GM19239 (cell line): ENCODE measurements around the gene E2F4.

ENCODE experiments used
- DNase-seq: peaks from one replicate; pipeline ENCODE4 v3.0.0; 2011; ENCODE audit warnings: low spot score; ENCODE audit not compliant: insufficient read length
- FAIRE-seq: peaks from 2 replicates; lab custom pipeline; 2011; peaks lifted over from hg19 to GRCh38; lab: Jason Lieb, UNC

Gene E2F4

GRCh38 chr16:67157106-67157748, 34.7 kb upstream of the E2F4 start:
- DNase-seq: no peak
- FAIRE-seq: no peak

DNA sequence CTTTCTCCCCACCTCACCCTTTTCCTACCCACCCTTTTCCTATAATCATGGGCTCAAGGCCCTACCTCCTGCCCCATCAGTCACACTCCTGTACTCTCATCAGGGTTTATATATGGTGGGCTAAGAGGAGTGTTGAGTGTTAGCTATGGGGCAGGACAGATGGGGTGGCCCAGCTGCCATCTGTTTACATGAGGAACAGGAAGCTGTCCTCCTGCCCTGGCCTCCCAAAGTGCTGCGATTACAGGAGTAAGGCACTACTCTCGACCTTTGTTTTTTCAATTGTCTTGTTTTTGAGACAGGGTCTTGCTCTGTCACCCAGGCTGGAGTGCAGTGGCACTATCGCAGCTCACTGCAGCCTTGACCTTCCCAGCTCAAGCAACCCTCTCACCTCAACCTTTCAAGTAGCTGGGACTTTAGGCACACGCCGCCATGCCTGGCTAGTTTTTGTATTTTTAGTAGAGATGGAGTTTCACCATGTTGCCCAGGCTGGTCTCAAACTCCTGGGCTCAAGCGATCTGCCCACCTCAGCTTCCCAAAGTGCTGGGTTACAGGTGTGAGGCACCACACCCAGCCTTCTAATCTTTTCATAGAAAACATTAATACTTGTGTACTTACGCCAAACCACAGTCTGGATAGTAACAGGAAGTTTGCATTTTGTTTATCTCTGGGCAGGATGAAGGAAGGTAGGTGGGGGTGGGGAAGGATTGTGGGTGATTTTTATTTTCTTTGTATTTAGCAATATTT, 33.9 kb upstream of the E2F4 start:
- peak; percentile 8 for FAIRE-seq
- no peak for DNase-seq

- DNase-seq (peak; percentile 63), FAIRE-seq (peak; percentile 88)
Measured at GRCh38 chr16:67158637-67159600, 33.0 kb upstream of the E2F4 start.

- no peak for DNase-seq
- no peak for FAIRE-seq
Measured at GRCh38 chr16:67161595-67162058, 30.3 kb upstream of the E2F4 start.

- FAIRE-seq (no peak), DNase-seq (no peak)
Measured at GRCh38 chr16:67162506-67163163, 29.3 kb upstream of the E2F4 start.

- peak; percentile 28 for FAIRE-seq
- DNase-seq: no peak
Measured at GRCh38 chr16:67163164-67163998, 28.6 kb upstream of the E2F4 start.

GRCh38 chr16:67163999-67164558, 27.9 kb upstream of the E2F4 start:
- FAIRE-seq (no peak), DNase-seq (no peak)

- DNase-seq (no peak), FAIRE-seq (peak; percentile 35)
Measured at GRCh38 chr16:67164599-67165061, 27.3 kb upstream of the E2F4 start, which contains the start of gene HSF4. HSF4 (plus strand) TSS chr16:67164745; CDS start chr16:67164812, 67 bp downstream.

DNA sequence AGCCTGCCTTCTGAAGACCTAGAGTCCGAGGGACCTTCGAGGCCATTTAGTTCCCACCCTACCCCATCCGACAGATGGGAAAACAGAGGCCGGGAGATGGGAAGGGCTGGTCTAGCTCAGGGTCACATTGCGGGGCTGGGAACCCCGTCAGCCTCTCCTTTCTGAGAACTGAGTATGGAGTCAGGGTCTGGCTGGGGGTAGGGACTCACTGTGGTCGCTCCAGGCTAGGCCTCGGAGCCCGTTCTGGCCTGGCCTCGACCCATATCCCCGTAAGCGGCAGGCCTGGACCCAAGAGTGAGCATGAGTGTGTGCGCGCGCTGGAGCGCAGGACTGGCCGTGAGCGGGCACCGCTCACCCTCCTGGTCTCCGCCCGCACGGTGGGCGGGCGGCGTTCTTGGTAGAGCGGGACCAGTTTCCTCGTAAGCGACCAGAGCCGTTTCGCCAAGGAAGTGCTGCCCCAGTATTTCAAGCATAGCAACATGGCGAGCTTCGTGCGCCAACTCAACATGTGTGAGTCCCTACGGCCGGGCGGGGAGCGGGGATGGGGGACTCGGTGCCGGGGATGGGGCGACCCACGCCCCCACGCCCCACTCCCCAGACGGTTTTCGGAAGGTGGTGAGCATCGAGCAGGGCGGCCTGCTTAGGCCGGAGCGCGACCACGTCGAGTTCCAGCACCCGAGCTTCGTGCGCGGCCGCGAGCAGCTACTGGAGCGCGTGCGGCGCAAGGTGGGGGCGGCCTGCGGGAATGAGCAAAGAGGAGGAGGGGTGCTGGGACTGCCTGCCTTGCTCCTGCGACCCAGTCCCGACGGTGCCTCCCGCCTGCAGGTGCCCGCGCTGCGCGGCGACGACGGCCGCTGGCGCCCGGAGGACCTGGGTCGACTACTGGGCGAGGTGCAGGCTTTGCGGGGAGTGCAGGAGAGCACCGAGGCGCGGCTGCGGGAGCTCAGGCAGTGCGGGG, 26.6 kb upstream of the E2F4 start:
- DNase-seq: no peak
- no peak for FAIRE-seq

DNA sequence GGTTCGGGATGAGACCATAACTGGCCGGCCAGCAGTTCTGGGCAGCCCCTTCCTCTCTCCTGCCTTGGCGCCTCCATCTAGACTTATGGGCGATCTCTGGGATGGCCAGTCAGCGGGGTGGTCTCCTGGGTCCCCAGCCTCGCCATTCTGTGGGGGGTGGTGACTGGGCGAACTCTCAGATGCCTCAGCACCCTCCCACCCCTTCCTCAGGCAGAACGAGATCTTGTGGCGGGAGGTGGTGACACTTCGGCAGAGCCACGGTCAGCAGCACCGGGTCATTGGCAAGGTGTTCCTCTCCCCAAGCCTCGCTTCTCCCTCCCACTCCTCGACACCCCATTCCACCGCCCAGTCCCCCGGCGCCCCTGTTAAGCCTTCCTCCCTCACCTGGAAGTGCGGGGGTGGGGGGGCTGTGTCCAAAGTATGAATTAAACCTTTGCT, 25.8 kb upstream of the E2F4 start:
- FAIRE-seq (no peak), DNase-seq (no peak)

DNA sequence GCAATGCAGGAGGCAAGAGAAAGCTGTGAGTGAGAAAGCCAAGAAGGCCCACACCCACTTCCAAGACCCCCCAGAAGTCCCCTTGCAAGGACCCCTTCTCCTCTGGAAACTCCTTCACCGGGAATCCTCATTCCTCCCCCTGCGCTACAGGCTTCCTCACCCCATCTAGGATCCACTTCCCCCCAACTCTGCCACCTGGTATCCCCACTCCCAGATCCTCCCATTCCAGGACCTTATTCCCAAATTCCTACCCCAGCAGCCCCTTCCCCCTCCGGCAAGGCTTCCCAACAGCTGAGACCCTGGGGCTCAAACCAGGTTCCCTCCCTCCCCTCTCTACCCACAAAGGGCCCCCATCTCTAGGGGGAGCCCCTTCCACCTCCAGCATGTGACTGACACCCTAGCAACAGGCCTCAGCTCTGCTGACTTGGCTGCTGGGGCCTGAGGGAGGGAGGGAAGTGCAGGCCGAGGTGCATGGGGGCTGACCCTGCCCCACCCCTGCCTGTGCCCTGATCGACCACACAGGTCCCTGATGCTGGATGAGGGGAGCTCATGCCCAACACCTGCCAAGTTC, 25.3 kb upstream of the E2F4 start:
- FAIRE-seq (no peak), DNase-seq (no peak)

GRCh38 chr16:67167588-67167987, 24.4 kb upstream of the E2F4 start:
- no peak for FAIRE-seq
- DNase-seq: no peak

DNA sequence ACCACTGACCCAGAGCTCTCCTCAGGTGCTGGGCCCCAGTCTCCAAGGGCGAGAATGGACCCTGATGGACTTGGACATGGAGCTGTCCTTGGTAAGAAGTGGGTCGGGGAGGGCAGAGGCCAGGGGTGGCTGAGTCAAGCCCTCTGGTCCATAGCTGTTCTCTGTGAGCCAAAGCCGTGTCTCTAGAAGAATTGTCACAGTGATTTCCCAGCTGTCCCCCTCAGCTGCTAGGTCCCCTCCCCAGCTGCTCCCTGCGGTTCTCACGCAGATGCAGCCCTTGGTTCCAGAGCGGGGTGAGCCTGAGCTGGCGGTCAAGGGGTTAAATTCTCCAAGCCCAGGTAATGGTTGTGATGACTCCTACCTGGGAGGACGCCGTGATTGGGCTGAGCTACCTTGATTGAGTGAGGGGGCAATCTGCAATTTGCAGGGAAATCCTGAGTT, 22.9 kb upstream of the E2F4 start:
- DNase-seq (no peak), FAIRE-seq (no peak)

DNA sequence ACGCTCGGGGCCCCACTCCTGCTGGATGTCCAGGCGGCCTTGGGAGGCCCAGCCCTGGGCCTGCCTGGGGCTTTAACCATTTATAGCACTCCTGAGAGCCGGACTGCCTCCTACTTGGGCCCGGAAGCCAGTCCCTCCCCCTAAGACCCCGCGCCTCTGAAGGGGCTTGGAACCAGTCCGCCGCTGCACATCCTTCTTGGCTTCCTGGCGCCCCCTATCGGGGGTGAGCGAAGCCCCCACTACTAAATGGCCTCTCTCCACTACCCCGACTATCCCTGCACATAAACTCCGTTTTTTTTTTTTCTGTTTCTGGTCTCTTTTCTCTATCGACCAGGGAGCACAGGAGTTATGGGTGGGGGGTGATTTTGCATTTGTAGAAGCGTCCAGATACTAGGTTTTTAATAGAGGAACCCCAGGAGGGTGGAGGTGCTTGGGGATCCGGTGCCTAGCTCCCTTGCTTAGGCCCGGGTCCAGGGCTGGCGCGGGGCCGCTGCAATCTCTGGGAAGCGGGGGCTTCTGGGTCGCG, 22.2 kb upstream of the E2F4 start:
- no peak for FAIRE-seq
- DNase-seq: no peak

- DNase-seq (peak; percentile 55), FAIRE-seq (no peak)
Measured at GRCh38 chr16:67170168-67170948, 21.6 kb upstream of the E2F4 start, which contains the start of gene NOL3. NOL3 (plus strand) TSS chr16:67170538.
